GM06990 (cell line): Measurements from ENCODE around the gene EPHB1.

ENCODE experiments used
- DNase-seq: peaks from one replicate; pipeline ENCODE4 v3.0.0-alpha.2; 2011; ENCODE audit not compliant: insufficient read length; ENCODE audit errors: extremely low read depth
- H3K27me3 ChIP-seq: replicated peaks from 2 replicates; pipeline ENCODE4 v1.6.0; 2011; ENCODE audit warnings: low read length; ENCODE audit not compliant: control insufficient read depth, insufficient read depth
- H3K36me3 ChIP-seq: 2 replicates; pipeline ENCODE4 v1.5.1; 2011; ENCODE audit warnings: low read length; ENCODE audit not compliant: control insufficient read depth, insufficient read depth
- H3K4me3 ChIP-seq: replicated peaks from 2 replicates; pipeline ENCODE4 v1.5.1; 2011; ENCODE audit warnings: low read depth, mild to moderate bottlenecking, control low read depth, low read length
- CTCF ChIP-seq: IDR thresholded peaks from 2 replicates; pipeline ENCODE4 v1.5.1; 2011; ENCODE audit warnings: low read length, control low read depth, mild to moderate bottlenecking, inconsistent platforms; ENCODE audit not compliant: insufficient read depth, poor library complexity, severe bottlenecking

EPHB1 gene

GRCh38 chr3:134822090-134822489, 27.0 kb downstream of the EPHB1 start:
- TF ChIP-seq CTCF, result no peak
- no peaks in the 10 kb centered on the region for H3K36me3 ChIP-seq

GRCh38 chr3:134823679-134824078, 28.6 kb downstream of the EPHB1 start:
- TF ChIP-seq CTCF, result no peak
- DNase-seq, result no peak
- Histone ChIP-seq H3K4me3 (no peak overlapping the region), H3K27me3 (no peaks in the 10 kb centered on the region; the same call in 1 of the 2 replicates), H3K36me3 (no peaks in the 10 kb centered on the region)

More at GRCh38 chr3:134822090-134822489, 27.0 kb downstream of the EPHB1 start:
- DNase-seq, result no peak
- no peaks in the 10 kb centered on the region; the same call in 1 of the 2 replicates for H3K27me3 ChIP-seq
- no peak overlapping the region for H3K4me3 ChIP-seq

GRCh38 chr3:134824791-134825190, 29.7 kb downstream of the EPHB1 start:
- no peak for TF ChIP-seq CTCF
- no peak for DNase-seq
- Histone ChIP-seq H3K27me3 (no peaks in the 10 kb centered on the region; the same call in 1 of the 2 replicates), H3K36me3 (no peaks in the 10 kb centered on the region), H3K4me3 (no peak overlapping the region)

GRCh38 chr3:134827213-134827612, 32.2 kb downstream of the EPHB1 start:
- no peak for DNase-seq
- H3K36me3 ChIP-seq, result no peaks in the 10 kb centered on the region
- TF ChIP-seq CTCF, result no peak
- H3K27me3 ChIP-seq, result no peaks in the 10 kb centered on the region; the same call in 1 of the 2 replicates
- H3K4me3 ChIP-seq, result no peak overlapping the region

- Histone ChIP-seq H3K4me3 (no peak overlapping the region), H3K27me3 (no peaks in the 10 kb centered on the region; the same call in none of the 2 replicates), H3K36me3 (no peaks in the 10 kb centered on the region)
- no peak for TF ChIP-seq CTCF
- no peak for DNase-seq
Observed at GRCh38 chr3:134829721-134830120, 34.7 kb downstream of the EPHB1 start.

- Histone ChIP-seq H3K4me3 (no peak overlapping the region), H3K27me3 (no peaks in the 10 kb centered on the region; the same call in none of the 2 replicates), H3K36me3 (no peaks in the 10 kb centered on the region)
- no peak for DNase-seq
- no peak for TF ChIP-seq CTCF
Observed at GRCh38 chr3:134832585-134832984, 37.5 kb downstream of the EPHB1 start.
